CD4-positive, alpha-beta T cell treated with Interleukin-21 for 1 hour (primary cell): ENCODE measurements around the gene DAB1.

Experiments
- DNase-seq: peaks from one replicate; pipeline ENCODE4 v3.0.0-alpha.2; 2020

The DAB1 gene

GRCh38 chr1:57410508-57410907, 13.4 kb downstream of the DAB1 start:
- no peak for DNase-seq

- no peak for DNase-seq
Measured at GRCh38 chr1:57407928-57408327, 15.9 kb downstream of the DAB1 start.

GRCh38 chr1:57406428-57406970, 17.4 kb downstream of the DAB1 start:
- DNase-seq: no peak

- DNase-seq: no peak
Measured at GRCh38 chr1:57404884-57405283, 19.0 kb downstream of the DAB1 start.

- DNase-seq: no peak
Measured at GRCh38 chr1:57403201-57403600, 20.7 kb downstream of the DAB1 start.

GRCh38 chr1:57401671-57402070, 22.2 kb downstream of the DAB1 start:
- no peak for DNase-seq

- DNase-seq: no peak
Measured at GRCh38 chr1:57400048-57400447, 23.8 kb downstream of the DAB1 start.

- DNase-seq: no peak
Measured at GRCh38 chr1:57393058-57393584, 30.7 kb downstream of the DAB1 start.

GRCh38 chr1:57385336-57385735, 38.5 kb downstream of the DAB1 start:
- DNase-seq: no peak

- no peak for DNase-seq
Measured at GRCh38 chr1:57384901-57385300, 39.0 kb downstream of the DAB1 start.

GRCh38 chr1:57384284-57384683, 39.6 kb downstream of the DAB1 start:
- no peak for DNase-seq

- no peak for DNase-seq
Measured at GRCh38 chr1:57381871-57382270, 42.0 kb downstream of the DAB1 start.

- DNase-seq: no peak
Measured at GRCh38 chr1:57381426-57381825, 42.4 kb downstream of the DAB1 start.

GRCh38 chr1:57380923-57381322, 42.9 kb downstream of the DAB1 start:
- DNase-seq: no peak

- no peak for DNase-seq
Measured at GRCh38 chr1:57378534-57378933, 45.3 kb downstream of the DAB1 start.

- no peak for DNase-seq
Measured at GRCh38 chr1:57377339-57378139, 46.3 kb downstream of the DAB1 start.

- DNase-seq: no peak
Measured at GRCh38 chr1:57376041-57376440, 47.8 kb downstream of the DAB1 start.

GRCh38 chr1:57369889-57370288, 54.0 kb downstream of the DAB1 start:
- DNase-seq: no peak

GRCh38 chr1:57367945-57368344, 55.9 kb downstream of the DAB1 start:
- no peak for DNase-seq

- DNase-seq: no peak
Measured at GRCh38 chr1:57363643-57364042, 60.2 kb downstream of the DAB1 start.

GRCh38 chr1:57363165-57363564, 60.7 kb downstream of the DAB1 start:
- no peak for DNase-seq

GRCh38 chr1:57362480-57362879, 61.4 kb downstream of the DAB1 start:
- DNase-seq: no peak

- no peak for DNase-seq
Measured at GRCh38 chr1:57361516-57361915, 62.3 kb downstream of the DAB1 start.

GRCh38 chr1:57360846-57361407, 62.9 kb downstream of the DAB1 start:
- DNase-seq: no peak
